ENCODE measurements around the gene TIMP2.

The TIMP2 gene

DNA sequence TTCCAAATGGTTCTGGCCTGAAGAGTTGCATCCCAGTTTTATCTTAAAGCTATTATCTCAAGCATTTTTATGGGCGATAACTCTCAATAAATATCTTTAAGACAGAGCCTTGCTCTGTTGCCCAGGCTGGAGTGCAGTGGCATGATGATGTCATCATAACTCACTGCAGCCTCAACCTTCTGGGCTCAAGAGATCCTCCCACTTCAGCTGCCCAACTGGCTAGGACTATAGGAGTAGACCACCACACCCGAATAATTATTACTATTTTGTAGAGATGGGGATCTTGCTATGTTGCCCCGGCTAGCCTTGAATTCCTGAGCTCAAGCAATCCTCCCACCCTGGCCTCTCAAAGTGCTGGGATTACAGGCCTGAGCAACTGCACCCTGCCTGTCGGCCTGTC lies 117.0 kb downstream of the TIMP2 start:
- H3K36me3 ChIP-seq (ENCODE audit: control insufficient read depth, low read length) = peaks cover 89% of the 10 kb centered on the region
- no peaks in the 10 kb centered on the region for H3K4me1 ChIP-seq (ENCODE audit: control insufficient read depth, low read length)
- TF ChIP-seq EZH2phosphoT487 (IDR thresholded peaks at IDR 0.05; ENCODE audit: borderline replicate concordance, low read length) = no peak
- TF ChIP-seq, protein P1, sequence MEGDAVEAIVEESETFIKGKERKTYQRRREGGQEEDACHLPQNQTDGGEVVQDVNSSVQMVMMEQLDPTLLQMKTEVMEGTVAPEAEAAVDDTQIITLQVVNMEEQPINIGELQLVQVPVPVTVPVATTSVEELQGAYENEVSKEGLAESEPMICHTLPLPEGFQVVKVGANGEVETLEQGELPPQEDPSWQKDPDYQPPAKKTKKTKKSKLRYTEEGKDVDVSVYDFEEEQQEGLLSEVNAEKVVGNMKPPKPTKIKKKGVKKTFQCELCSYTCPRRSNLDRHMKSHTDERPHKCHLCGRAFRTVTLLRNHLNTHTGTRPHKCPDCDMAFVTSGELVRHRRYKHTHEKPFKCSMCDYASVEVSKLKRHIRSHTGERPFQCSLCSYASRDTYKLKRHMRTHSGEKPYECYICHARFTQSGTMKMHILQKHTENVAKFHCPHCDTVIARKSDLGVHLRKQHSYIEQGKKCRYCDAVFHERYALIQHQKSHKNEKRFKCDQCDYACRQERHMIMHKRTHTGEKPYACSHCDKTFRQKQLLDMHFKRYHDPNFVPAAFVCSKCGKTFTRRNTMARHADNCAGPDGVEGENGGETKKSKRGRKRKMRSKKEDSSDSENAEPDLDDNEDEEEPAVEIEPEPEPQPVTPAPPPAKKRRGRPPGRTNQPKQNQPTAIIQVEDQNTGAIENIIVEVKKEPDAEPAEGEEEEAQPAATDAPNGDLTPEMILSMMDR (IDR thresholded peaks at IDR 0.05; ENCODE audit: low read depth, low read length, poor library complexity, severe bottlenecking) = no peak
- no peak overlapping the region for H3K27ac ChIP-seq (ENCODE audit: low read depth, low read length)
- no peaks in the 10 kb centered on the region for H3K9me2 ChIP-seq (replicated peaks; ENCODE audit: control insufficient read depth, low read length)
- no peak overlapping the region for H3K4me3 ChIP-seq (ENCODE audit: low read length)
- H3K4me2 ChIP-seq (ENCODE audit: low read length) = no peak overlapping the region
- H3K79me2 ChIP-seq (ENCODE audit: control insufficient read depth, low read length) = peaks cover 7% of the 10 kb centered on the region
- no peaks in the 10 kb centered on the region for H3F3A ChIP-seq (ENCODE audit: control insufficient read depth, insufficient read depth)
- H3K27me3 ChIP-seq (ENCODE audit: control insufficient read depth, low read length) = no peaks in the 10 kb centered on the region
- H3K9me3 ChIP-seq (ENCODE audit: control insufficient read depth, insufficient read depth, low read length) = no peaks in the 10 kb centered on the region
- H4K20me1 ChIP-seq (ENCODE audit: control insufficient read depth, insufficient read depth, low read depth, low read length) = no peaks in the 10 kb centered on the region

DNA sequence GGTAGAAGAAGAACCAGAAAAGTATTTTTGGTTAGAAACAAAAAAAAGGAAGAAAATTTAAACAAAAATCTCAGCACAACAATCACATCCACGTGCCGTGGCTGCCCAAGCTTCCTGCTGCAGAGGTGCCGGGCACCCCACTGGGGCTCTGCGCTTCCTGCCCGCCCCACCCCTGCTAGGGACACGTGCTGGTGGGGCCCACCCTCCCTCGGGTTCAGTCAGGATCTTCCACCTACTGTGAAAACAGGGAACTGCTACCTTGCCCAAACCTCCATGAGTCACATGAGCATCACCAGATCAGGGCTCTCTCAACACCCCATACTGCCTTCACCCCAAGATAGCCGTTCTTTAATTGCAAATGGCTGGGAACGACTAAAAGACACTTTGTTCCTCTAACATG lies 118.7 kb downstream of the TIMP2 start:
- Histone ChIP-seq H3K36me3 (ENCODE audit: control insufficient read depth, low read length) (peaks cover 88% of the 10 kb centered on the region), H3K4me1 (ENCODE audit: control insufficient read depth, low read length) (no peaks in the 10 kb centered on the region), H3K4me3 (ENCODE audit: low read length) (no peak overlapping the region), H4K20me1 (ENCODE audit: control insufficient read depth, insufficient read depth, low read depth, low read length) (no peaks in the 10 kb centered on the region), H3K79me2 (ENCODE audit: control insufficient read depth, low read length) (peaks cover 10% of the 10 kb centered on the region), H3K27me3 (ENCODE audit: control insufficient read depth, low read length) (no peaks in the 10 kb centered on the region), H3K9me2 (replicated peaks; ENCODE audit: control insufficient read depth, low read length) (no peaks in the 10 kb centered on the region), H3K9me3 (ENCODE audit: control insufficient read depth, insufficient read depth, low read length) (no peaks in the 10 kb centered on the region), H3K4me2 (ENCODE audit: low read length) (no peak overlapping the region), H3K27ac (ENCODE audit: low read depth, low read length) (no peak overlapping the region), H3F3A (ENCODE audit: control insufficient read depth, insufficient read depth) (no peaks in the 10 kb centered on the region)
- TF ChIP-seq, protein P1 (IDR thresholded peaks at IDR 0.05; ENCODE audit: low read depth, low read length, poor library complexity, severe bottlenecking) = no peak
- no peak for TF ChIP-seq EZH2phosphoT487 (IDR thresholded peaks at IDR 0.05; ENCODE audit: borderline replicate concordance, low read length)

DNA sequence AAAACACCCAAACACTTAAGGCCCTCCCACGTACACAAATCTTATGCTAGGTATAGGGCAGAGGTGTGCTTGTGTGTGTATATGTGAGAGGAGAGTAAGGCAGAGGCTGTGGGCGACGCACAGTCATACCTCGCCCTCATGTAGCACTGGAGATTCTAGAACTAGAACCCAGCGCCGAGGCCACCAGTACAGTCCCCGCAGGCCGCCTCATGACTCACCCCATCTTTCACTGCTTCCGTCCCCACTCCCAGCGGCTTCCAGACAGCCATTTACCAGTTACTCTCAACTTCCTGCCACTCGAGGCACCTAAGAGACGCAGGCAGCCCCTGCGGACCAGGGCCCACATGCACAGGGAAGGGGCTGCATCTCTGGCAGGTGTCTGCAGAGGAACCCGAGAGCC lies 119.9 kb downstream of the TIMP2 start:
- Histone ChIP-seq H3K4me3 (ENCODE audit: low read length) (no peak overlapping the region), H3K27me3 (ENCODE audit: control insufficient read depth, low read length) (no peaks in the 10 kb centered on the region), H3K9me3 (ENCODE audit: control insufficient read depth, insufficient read depth, low read length) (no peaks in the 10 kb centered on the region), H3K27ac (ENCODE audit: low read depth, low read length) (no peak overlapping the region), H3K9me2 (replicated peaks; ENCODE audit: control insufficient read depth, low read length) (no peaks in the 10 kb centered on the region), H3K79me2 (ENCODE audit: control insufficient read depth, low read length) (peaks cover 10% of the 10 kb centered on the region), H4K20me1 (ENCODE audit: control insufficient read depth, insufficient read depth, low read depth, low read length) (no peaks in the 10 kb centered on the region), H3K36me3 (ENCODE audit: control insufficient read depth, low read length) (peaks cover 85% of the 10 kb centered on the region), H3K4me1 (ENCODE audit: control insufficient read depth, low read length) (no peaks in the 10 kb centered on the region), H3K4me2 (ENCODE audit: low read length) (no peak overlapping the region), H3F3A (ENCODE audit: control insufficient read depth, insufficient read depth) (no peaks in the 10 kb centered on the region)
- TF ChIP-seq, protein P1 (IDR thresholded peaks at IDR 0.05; ENCODE audit: low read depth, low read length, poor library complexity, severe bottlenecking) = no peak
- no peak for TF ChIP-seq EZH2phosphoT487 (IDR thresholded peaks at IDR 0.05; ENCODE audit: borderline replicate concordance, low read length)

DNA sequence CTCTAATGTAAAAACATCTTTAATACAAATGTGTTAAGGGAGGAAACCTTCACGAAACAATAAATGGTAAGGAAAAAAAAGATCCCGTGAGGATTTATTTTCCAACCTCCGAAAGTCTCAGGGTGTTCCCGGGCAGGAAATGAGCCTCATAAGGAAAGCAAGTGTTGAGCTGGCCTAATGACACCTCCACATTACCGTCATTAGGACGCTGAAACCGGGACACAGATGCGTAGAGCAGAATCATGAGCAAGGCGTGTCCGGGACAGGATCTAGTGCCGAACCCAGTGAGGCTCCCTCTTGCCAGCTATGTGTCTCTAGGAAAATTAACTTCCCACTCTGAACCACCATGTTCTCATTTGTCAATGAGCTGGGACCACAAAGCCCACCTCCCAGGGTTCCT lies 120.4 kb downstream of the TIMP2 start:
- TF ChIP-seq, protein P1 (IDR thresholded peaks at IDR 0.05; ENCODE audit: low read depth, low read length, poor library complexity, severe bottlenecking) = no peak
- TF ChIP-seq EZH2phosphoT487 (IDR thresholded peaks at IDR 0.05; ENCODE audit: borderline replicate concordance, low read length) = no peak
- H3K36me3 ChIP-seq (ENCODE audit: control insufficient read depth, low read length) = peaks cover 83% of the 10 kb centered on the region
- H3K4me3 ChIP-seq (ENCODE audit: low read length) = no peak overlapping the region
- no peaks in the 10 kb centered on the region for H3K9me3 ChIP-seq (ENCODE audit: control insufficient read depth, insufficient read depth, low read length)
- H4K20me1 ChIP-seq (ENCODE audit: control insufficient read depth, insufficient read depth, low read depth, low read length) = no peaks in the 10 kb centered on the region
- no peaks in the 10 kb centered on the region for H3K27me3 ChIP-seq (ENCODE audit: control insufficient read depth, low read length)
- no peaks in the 10 kb centered on the region for H3K9me2 ChIP-seq (replicated peaks; ENCODE audit: control insufficient read depth, low read length)
- peaks cover 10% of the 10 kb centered on the region for H3K79me2 ChIP-seq (ENCODE audit: control insufficient read depth, low read length)
- no peak overlapping the region for H3K4me2 ChIP-seq (ENCODE audit: low read length)
- no peaks in the 10 kb centered on the region for H3F3A ChIP-seq (ENCODE audit: control insufficient read depth, insufficient read depth)
- no peaks in the 10 kb centered on the region for H3K4me1 ChIP-seq (ENCODE audit: control insufficient read depth, low read length)
- no peak overlapping the region for H3K27ac ChIP-seq (ENCODE audit: low read depth, low read length)

Data from DOHH2 (cell line).